Activated naive CD4-positive, alpha-beta T cell treated with anti-CD3 and anti-CD28 coated beads, Interleukin-2, amount 10 ng/mL, durations not matched to agents 7 days and 5 days (primary cell): ENCODE measurements around the gene CLHC1.
A peak's percentile ranks its signal among the peaks of the same experiment; 100 is the strongest.
"Not testable (repeated sequence)": the region's sequence is repeated elsewhere in the genome, so short reads cannot be mapped to it uniquely, and the experiment has no call there.

Experiments used
- CTCF ChIA-PET: fragments of 350-600 bp; sonication (Branson Sonifier 250); formaldehyde crosslinking; loops from one replicate; lab custom pipeline; 2021; ENCODE audit warnings: antibody characterized with exemption; lab: Charles Lee
- DNase-seq: peaks from one replicate; pipeline ENCODE4 v3.0.0-alpha.2; 2020
- H3K27ac Mint-ChIP-seq: one replicate; pipeline ENCODE4 v1.8.0; 2021; ENCODE audit warnings: mild to moderate bottlenecking, moderate library complexity, mixed read lengths
- H3K27me3 Mint-ChIP-seq: one replicate; pipeline ENCODE4 v1.8.0; 2021; ENCODE audit warnings: mild to moderate bottlenecking, mixed read lengths
- H3K36me3 Mint-ChIP-seq: one replicate; pipeline ENCODE4 v1.8.0; 2021; ENCODE audit warnings: mixed read lengths
- H3K4me1 Mint-ChIP-seq: one replicate; pipeline ENCODE4 v1.8.0; 2021; ENCODE audit warnings: mixed read lengths
- H3K4me3 Mint-ChIP-seq: one replicate; pipeline ENCODE4 v1.8.0; 2021; ENCODE audit warnings: mild to moderate bottlenecking, moderate library complexity, mixed read lengths
- H3K9me3 Mint-ChIP-seq: one replicate; pipeline ENCODE4 v1.8.0; 2021; ENCODE audit warnings: mixed read lengths

CLHC1 gene

GRCh38 chr2:55224761-55225261 lies 7.3 kb downstream of the CLHC1 start:
- CTCF ChIA-PET, result no interaction called here
- H3K9me3 Mint-ChIP-seq, result no peaks in the 10 kb centered on the region
- no peaks in the 10 kb centered on the region for H3K27me3 Mint-ChIP-seq
- no peak overlapping the region for H3K4me3 Mint-ChIP-seq
- H3K36me3 Mint-ChIP-seq, result peaks cover 23% of the 10 kb centered on the region
- H3K4me1 Mint-ChIP-seq, result peaks cover 51% of the 10 kb centered on the region
- no peak for DNase-seq
- H3K27ac Mint-ChIP-seq, result no peak overlapping the region

GRCh38 chr2:55223958-55224760 lies 7.9 kb downstream of the CLHC1 start:
- Mint-ChIP-seq H3K4me3 (peak overlapping the region; percentile 74), H3K27me3 (no peaks in the 10 kb centered on the region), H3K4me1 (peaks cover 46% of the 10 kb centered on the region), H3K27ac (peak overlapping the region; percentile 89), H3K9me3 (no peaks in the 10 kb centered on the region), H3K36me3 (peaks cover 19% of the 10 kb centered on the region)
- CTCF ChIA-PET, result no interaction called here
- peak; percentile 23 for DNase-seq

GRCh38 chr2:55213822-55214221 lies 18.3 kb downstream of the CLHC1 start:
- H3K36me3 Mint-ChIP-seq, result no peaks in the 10 kb centered on the region
- CTCF ChIA-PET, result no interaction called here
- H3K4me1 Mint-ChIP-seq, result no peaks in the 10 kb centered on the region
- no peaks in the 10 kb centered on the region for H3K9me3 Mint-ChIP-seq
- H3K27ac Mint-ChIP-seq, result no peak overlapping the region
- H3K4me3 Mint-ChIP-seq, result no peak overlapping the region
- H3K27me3 Mint-ChIP-seq, result no peaks in the 10 kb centered on the region
- no peak for DNase-seq

DNA sequence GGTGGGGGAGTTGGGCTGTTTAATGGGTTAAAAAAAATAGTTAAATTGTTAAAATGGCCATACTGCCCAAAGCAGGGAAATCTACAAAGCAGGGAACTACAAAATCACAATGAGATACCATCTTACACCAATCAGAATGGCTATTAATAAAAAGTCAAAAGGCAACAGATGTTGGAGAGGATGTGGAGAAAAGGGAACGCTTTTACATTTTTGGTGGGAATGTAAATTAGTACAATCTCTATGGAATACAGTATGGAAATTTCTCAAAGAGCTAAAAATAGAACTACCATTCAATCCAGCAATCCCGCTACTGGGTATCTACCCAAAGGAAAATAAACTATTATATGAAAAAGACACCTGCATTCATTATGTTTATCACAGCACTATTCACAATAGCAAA lies 27.1 kb downstream of the CLHC1 start:
- no peak overlapping the region for H3K27ac Mint-ChIP-seq
- H3K27me3 Mint-ChIP-seq, result peaks cover 4% of the 10 kb centered on the region
- no peak overlapping the region for H3K4me3 Mint-ChIP-seq
- no peaks in the 10 kb centered on the region for H3K4me1 Mint-ChIP-seq
- CTCF ChIA-PET, result no interaction called here
- no peak for DNase-seq
- peaks cover 2% of the 10 kb centered on the region for H3K9me3 Mint-ChIP-seq
- peaks cover 15% of the 10 kb centered on the region for H3K36me3 Mint-ChIP-seq

DNA sequence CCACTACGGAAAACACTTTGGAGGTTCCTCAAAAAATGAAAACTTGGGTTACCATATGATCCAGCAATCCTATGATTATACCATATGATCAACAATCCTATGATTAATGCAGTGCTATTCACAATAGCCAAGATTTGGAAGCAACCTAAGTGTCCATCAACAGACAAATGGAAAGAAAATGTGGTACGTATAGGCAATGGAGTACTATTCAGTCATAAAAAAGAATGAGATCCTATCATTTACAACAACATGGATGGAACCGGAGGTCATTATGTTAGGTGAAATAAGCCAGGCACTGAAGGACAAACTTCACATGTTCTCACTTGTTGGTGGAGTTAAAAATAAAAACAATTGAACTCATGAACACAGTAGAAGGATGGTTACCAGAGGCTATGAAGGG lies 27.6 kb downstream of the CLHC1 start:
- peaks cover 4% of the 10 kb centered on the region for H3K27me3 Mint-ChIP-seq
- no peak overlapping the region for H3K4me3 Mint-ChIP-seq
- no peaks in the 10 kb centered on the region for H3K4me1 Mint-ChIP-seq
- H3K36me3 Mint-ChIP-seq, result peaks cover 15% of the 10 kb centered on the region
- DNase-seq, result no peak
- peaks cover 2% of the 10 kb centered on the region for H3K9me3 Mint-ChIP-seq
- CTCF ChIA-PET, result no interaction called here
- no peak overlapping the region for H3K27ac Mint-ChIP-seq

- H3K36me3 Mint-ChIP-seq, result peaks cover 27% of the 10 kb centered on the region
- CTCF ChIA-PET, result no interaction called here
- H3K27ac Mint-ChIP-seq, result no peak overlapping the region
- DNase-seq, result no peak
- no peak overlapping the region for H3K4me3 Mint-ChIP-seq
- H3K4me1 Mint-ChIP-seq, result no peaks in the 10 kb centered on the region
- peaks cover 2% of the 10 kb centered on the region for H3K9me3 Mint-ChIP-seq
- H3K27me3 Mint-ChIP-seq, result no peaks in the 10 kb centered on the region
Measured at GRCh38 chr2:55200416-55200815, 31.7 kb downstream of the CLHC1 start.

DNA sequence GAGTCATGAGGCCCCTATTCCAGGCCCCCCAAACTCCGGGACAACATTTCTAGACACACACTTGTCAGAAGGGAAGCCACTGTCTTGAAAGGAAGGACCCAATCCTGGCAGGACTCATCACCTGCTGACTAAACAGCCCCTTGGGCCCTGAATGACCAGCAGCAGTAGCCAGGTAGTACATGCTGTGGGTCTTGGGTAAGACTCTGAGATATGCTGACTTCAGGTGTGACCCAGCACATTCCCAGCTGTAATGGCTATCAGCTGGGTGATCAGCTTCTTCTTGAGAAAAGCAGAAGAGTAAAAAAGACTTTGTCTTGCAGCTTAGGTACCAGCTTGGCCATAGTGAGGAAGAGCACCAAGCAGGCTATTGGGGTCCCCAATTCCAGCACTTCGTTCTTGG lies 35.6 kb downstream of the CLHC1 start:
- H3K27me3 Mint-ChIP-seq, result no peaks in the 10 kb centered on the region
- H3K36me3 Mint-ChIP-seq, result peaks cover 19% of the 10 kb centered on the region
- CTCF ChIA-PET, result no interaction called here
- no peaks in the 10 kb centered on the region for H3K4me1 Mint-ChIP-seq
- DNase-seq, result no peak
- no peak overlapping the region for H3K4me3 Mint-ChIP-seq
- H3K27ac Mint-ChIP-seq, result no peak overlapping the region
- no peaks in the 10 kb centered on the region for H3K9me3 Mint-ChIP-seq

GRCh38 chr2:55191888-55192287 lies 40.2 kb downstream of the CLHC1 start:
- DNase-seq, H3K27me3 Mint-ChIP-seq, H3K36me3 Mint-ChIP-seq, H3K27ac Mint-ChIP-seq, H3K9me3 Mint-ChIP-seq, H3K4me1 Mint-ChIP-seq, CTCF ChIA-PET, H3K4me3 Mint-ChIP-seq: not testable (repeated sequence)

GRCh38 chr2:55186837-55187236 lies 45.3 kb downstream of the CLHC1 start:
- H3K4me1 Mint-ChIP-seq, DNase-seq, H3K9me3 Mint-ChIP-seq, H3K4me3 Mint-ChIP-seq, H3K27me3 Mint-ChIP-seq, H3K36me3 Mint-ChIP-seq, CTCF ChIA-PET, H3K27ac Mint-ChIP-seq: not testable (repeated sequence)

- CTCF ChIA-PET, result interaction anchor here (1.1 kb wide), 1 partner anchor 9 kb away, joined by 3 read pairs; no protein-coding TSS in a partner anchor
- Mint-ChIP-seq H3K27ac (no peak overlapping the region), H3K9me3 (no peaks in the 10 kb centered on the region), H3K4me3 (no peak overlapping the region), H3K4me1 (no peaks in the 10 kb centered on the region), H3K27me3 (no peaks in the 10 kb centered on the region), H3K36me3 (no peaks in the 10 kb centered on the region)
- DNase-seq, result no peak
Measured at GRCh38 chr2:55180374-55180773, 51.7 kb downstream of the CLHC1 start.

DNA sequence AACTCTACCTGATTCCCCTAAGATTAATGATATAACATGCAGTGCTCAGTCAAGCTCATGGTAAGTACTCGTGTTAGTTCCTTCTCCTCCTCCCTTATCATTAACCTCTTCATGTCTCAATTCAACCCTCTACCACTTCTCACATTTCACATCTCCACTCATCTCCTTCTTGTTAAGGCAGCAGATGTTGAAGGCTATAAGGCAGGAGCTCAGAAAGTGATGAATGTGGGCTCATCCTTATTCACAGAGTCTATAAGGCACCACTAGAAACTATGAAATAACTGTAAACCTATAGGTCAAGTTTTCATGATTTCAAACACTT lies 56.0 kb downstream of the CLHC1 start:
- Mint-ChIP-seq H3K27ac (no peak overlapping the region), H3K9me3 (no peaks in the 10 kb centered on the region), H3K36me3 (no peaks in the 10 kb centered on the region), H3K4me1 (no peaks in the 10 kb centered on the region), H3K27me3 (no peaks in the 10 kb centered on the region), H3K4me3 (no peak overlapping the region)
- no peak for DNase-seq
- CTCF ChIA-PET, result interaction anchor here (1.0 to 3.8 kb wide), 9 partner anchors 8 to 467 kb away, joined by 3 to 23 read pairs (median 6); no protein-coding TSS in a partner anchor

- Mint-ChIP-seq H3K36me3 (no peaks in the 10 kb centered on the region), H3K4me1 (no peaks in the 10 kb centered on the region), H3K4me3 (no peak overlapping the region), H3K27ac (peak overlapping the region; percentile 2), H3K9me3 (no peaks in the 10 kb centered on the region), H3K27me3 (no peaks in the 10 kb centered on the region)
- no peak for DNase-seq
- CTCF ChIA-PET, result interaction anchor here (1.0 to 3.8 kb wide), 12 partner anchors 9 to 509 kb away, joined by 3 to 23 read pairs (median 5); no protein-coding TSS in a partner anchor
Measured at GRCh38 chr2:55175254-55176093, 56.6 kb downstream of the CLHC1 start.

DNA sequence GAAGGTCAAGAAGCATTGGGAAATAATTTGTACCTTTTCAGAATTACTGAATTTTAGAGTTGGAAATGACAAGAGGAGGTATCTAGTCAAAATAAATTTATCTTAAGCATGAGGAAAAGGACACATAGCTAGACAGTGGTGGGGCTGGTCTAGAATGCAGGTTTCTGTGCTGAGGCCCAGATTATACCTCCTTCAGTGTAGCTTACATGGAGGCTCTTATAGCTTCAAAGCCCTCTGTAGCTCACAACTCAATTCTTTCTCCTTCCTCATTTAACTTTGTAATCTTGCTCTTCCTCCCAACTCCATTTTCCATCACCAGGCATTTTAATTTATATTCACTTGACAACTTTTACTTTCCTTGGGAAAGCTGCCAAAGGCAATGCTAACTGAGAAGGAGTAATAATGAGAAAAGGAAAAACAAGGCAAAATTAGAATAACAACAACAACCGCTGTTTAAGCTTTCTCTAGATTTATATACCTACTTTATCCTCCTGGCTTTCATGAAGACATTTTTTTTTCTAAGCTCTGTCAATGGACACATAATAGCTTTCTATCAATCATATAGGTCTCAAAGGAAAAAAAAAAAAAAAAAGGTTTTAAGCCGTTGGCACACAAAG lies 58.5 kb downstream of the CLHC1 start:
- H3K4me3 Mint-ChIP-seq, result no peak overlapping the region
- no peaks in the 10 kb centered on the region for H3K27me3 Mint-ChIP-seq
- no peaks in the 10 kb centered on the region for H3K36me3 Mint-ChIP-seq
- H3K27ac Mint-ChIP-seq, result no peak overlapping the region
- H3K9me3 Mint-ChIP-seq, result no peaks in the 10 kb centered on the region
- CTCF ChIA-PET, result interaction anchor here (1.4 to 3.8 kb wide), 5 partner anchors 55 to 409 kb away, joined by 4 to 23 read pairs (median 5); partner anchors contain the start of gene RTN4
- no peaks in the 10 kb centered on the region for H3K4me1 Mint-ChIP-seq
- DNase-seq, result no peak

- Mint-ChIP-seq H3K4me3 (no peak overlapping the region), H3K27me3 (no peaks in the 10 kb centered on the region), H3K36me3 (no peaks in the 10 kb centered on the region), H3K9me3 (no peaks in the 10 kb centered on the region), H3K4me1 (no peaks in the 10 kb centered on the region), H3K27ac (no peak overlapping the region)
- no peak for DNase-seq
- CTCF ChIA-PET, result interaction anchor here (1.1 to 2.9 kb wide), 3 partner anchors 149 to 504 kb away, joined by 3 to 17 read pairs (median 6); no protein-coding TSS in a partner anchor
Measured at GRCh38 chr2:55169915-55170314, 62.2 kb downstream of the CLHC1 start.
